HepG2 (cell line): ENCODE measurements around the gene AK8. TPM values are rescaled to one million over a fixed set of nuclear protein-coding genes. Genes with fewer than 3 reads are reported as not detected.

Experiments
- ATAC-seq: fragments of 200-7000 bp; cut with Tn5 transposase; 3 replicates; pipeline ENCODE4 v1.9.1; 2020; ENCODE audit warnings: mild to moderate bottlenecking, moderate library complexity
- BruUV-seq: library from RNA; stranded (reverse); fragments of 400-500 nt; replicated peaks from 2 replicates; lab custom pipeline; 2021; lab: Mats Ljungman, UMichigan
- CTCF ChIA-PET: fragments of 300-600 bp; formaldehyde crosslinking; extraction: SDS; loops from one replicate; lab custom pipeline; 2021; ENCODE audit warnings: low total read pairs, inconsistent platforms, low intra/inter-chr PET ratio; lab: Yijun Ruan, JAX
- POLR2A ChIA-PET: fragments of 350-600 bp; sonication (Branson Sonifier 250); formaldehyde crosslinking; loops from one replicate; lab custom pipeline; 2020; ENCODE audit warnings: antibody characterized with exemption, inconsistent platforms; lab: Yijun Ruan, JAX
- DNase-seq: peaks from one replicate; pipeline ENCODE4 v3.0.0-alpha.2; 2015; ENCODE audit warnings: low spot score
- FAIRE-seq: peaks from 3 replicates; lab custom pipeline; 2011; peaks lifted over from hg19 to GRCh38; lab: Jason Lieb, UNC
- H2AFZ ChIP-seq: one replicate; pipeline ENCODE4 v1.6.1; 2011; ENCODE audit warnings: low read length, inconsistent platforms
- H3K27ac ChIP-seq: fragments of 300-600 bp; 3 replicates; pipeline ENCODE4 v1.8.0; 2011; ENCODE audit warnings: mixed run types, mild to moderate bottlenecking, mixed read lengths, low read length, inconsistent platforms; ENCODE audit not compliant: insufficient read depth; ENCODE audit errors: extremely low read length
- H3K27me3 ChIP-seq, 2 experiments: fragments of 200-600 bp in 1 of 2; 2 replicates in 1 of 2; 3 replicates in 1 of 2; pipeline versions ENCODE4 v1.6.0 to v1.8.0; 2011; ENCODE audit warnings: low read length in 2 of 2, mild to moderate bottlenecking in 2 of 2, moderate library complexity in 2 of 2, inconsistent platforms in 1 of 2; ENCODE audit not compliant: insufficient read depth in 2 of 2, control insufficient read depth in 1 of 2
- H3K36me3 ChIP-seq, 2 experiments: fragments of 200-600 bp in 1 of 2; replicated peaks in 1 of 2; 2 replicates in 1 of 2; 3 replicates in 1 of 2; pipeline versions ENCODE4 v1.5.1 to v1.8.0; 2011; ENCODE audit warnings: low read length in 2 of 2, inconsistent platforms in 1 of 2; ENCODE audit not compliant: insufficient read depth in 2 of 2, control insufficient read depth in 1 of 2
- H3K4me1 ChIP-seq: 2 replicates; pipeline ENCODE4 v1.5.1; 2012; ENCODE audit warnings: low read length, inconsistent platforms; ENCODE audit not compliant: insufficient read depth
- H3K4me2 ChIP-seq: 2 replicates; pipeline ENCODE4 v1.6.0; 2011; ENCODE audit warnings: low read depth, low read length, inconsistent platforms
- H3K4me3 ChIP-seq, 3 experiments: fragments of 200-600 bp in 1 of 3; sonication (generic), shearing (Covaris generic) in 1 of 3; replicated peaks in 1 of 3; 2 replicates each; pipeline ENCODE4 v1.5.1; 2011 to 2016; ENCODE audit warnings: low read length in 3 of 3, inconsistent platforms in 2 of 3, low read depth in 2 of 3, mild to moderate bottlenecking in 2 of 3, control low read depth in 1 of 3, mixed read lengths in 1 of 3; ENCODE audit not compliant: insufficient read depth in 1 of 3
- H3K79me2 ChIP-seq: one replicate; pipeline ENCODE4 v1.6.1; 2011; ENCODE audit warnings: low read length, inconsistent platforms; ENCODE audit not compliant: insufficient read depth
- H3K9ac ChIP-seq: 2 replicates; pipeline ENCODE4 v1.6.0; 2011; ENCODE audit warnings: mild to moderate bottlenecking, low read depth, low read length, inconsistent platforms; ENCODE audit not compliant: insufficient read depth
- H3K9me3 ChIP-seq: 2 replicates; pipeline ENCODE4 v1.5.1; 2012; ENCODE audit warnings: mild to moderate bottlenecking, low read length
- H4K20me1 ChIP-seq: 2 replicates; pipeline ENCODE4 v1.6.0; 2011; ENCODE audit warnings: inconsistent platforms, mild to moderate bottlenecking, low read length, moderate library complexity; ENCODE audit not compliant: insufficient read depth
- GABPA ChIP-seq, 2 experiments: IDR thresholded peaks; 2 replicates each; pipeline ENCODE4 v1.6.1; 2011 to 2016; ENCODE audit warnings: low read depth in 2 of 2, low read length in 1 of 2, missing biosample characterization in 1 of 2, missing genetic modification characterization in 1 of 2
- RFXAP ChIP-seq: sonication (generic); formaldehyde crosslinking; IDR thresholded peaks from 2 replicates; pipeline ENCODE4 v1.4.0; 2020; ENCODE audit warnings: missing genetic modification reagents, borderline replicate concordance
- SALL2 ChIP-seq: sonication (generic); formaldehyde crosslinking; IDR thresholded peaks from 2 replicates; pipeline ENCODE4 v1.8.1; 2023; ENCODE audit warnings: mild to moderate bottlenecking, missing genetic modification reagents, inconsistent platforms
- ZNF280D ChIP-seq: sonication (generic); formaldehyde crosslinking; IDR thresholded peaks from 2 replicates; pipeline ENCODE4 v1.5.1; 2020; ENCODE audit warnings: mild to moderate bottlenecking, missing genetic modification reagents
- ZNF3 ChIP-seq: IDR thresholded peaks from 2 replicates; pipeline ENCODE4 v1.7.0; 2017; ENCODE audit warnings: inconsistent platforms
- ZNF382 ChIP-seq: sonication (generic); formaldehyde crosslinking; IDR thresholded peaks from 2 replicates; pipeline ENCODE4 v1.5.0; 2020; ENCODE audit warnings: missing genetic modification reagents, mild to moderate bottlenecking, borderline replicate concordance
- WGBS: methylation state at CpG from one replicate; pipeline ENCODE4 v1.1.6; 2017; ENCODE audit warnings: low lambda C conversion rate; 5-methylcytosine and 5-hydroxymethylcytosine counted together
- in situ Hi-C: cut with HindIII; loops from 2 replicates; pipeline ENCODE4 v1.10.0; 2017; ENCODE audit warnings: low pct_unique_long_range_greater_than_20kb; ENCODE audit not compliant: extremely low pct_ligation_motif_present
- intact Hi-C: fragments of 100-400 bp; cut with micrococcal nuclease; formaldehyde crosslinking; loops from one replicate; pipeline ENCODE4 v1.10.0; 2022; ENCODE audit not compliant: unreplicated experiment
- polyA plus RNA-seq, 8 experiments: library from polyadenylated mRNA; depleted of rRNA in 3 of 8; stranded (reverse) in 7 of 8; unstranded in 1 of 8; fragments of >200 nt; fragmentation: Illumina TruSeq in 4 of 8; extraction: Trizol in 4 of 8; gene quantifications; 2 replicates each; pipeline versions ENCODE4 v1.2.1 to v1.2.3, GENCODE V29; 2011 to 2016; ENCODE audit warnings: low read depth in 4 of 8, missing spikeins in 1 of 8, mixed read lengths in 1 of 8; ENCODE audit not compliant: insufficient read depth in 1 of 8
- total RNA-seq, 5 experiments: library from RNA; depleted of rRNA; stranded (reverse); fragments of >200 nt; fragmentation: Illumina TruSeq; extraction: Trizol; gene quantifications; 2 replicates each; pipeline ENCODE4 v1.2.3, GENCODE V29; 2016; ENCODE audit warnings: low read depth in 1 of 5
- TF ChIP-seq, protein P1 (sequence below): sonication (generic); formaldehyde crosslinking; IDR thresholded peaks from 2 replicates; pipeline ENCODE4 v1.4.0; 2020; ENCODE audit warnings: missing genetic modification reagents, borderline replicate concordance
- TF ChIP-seq, protein P2 (sequence below): sonication (generic); formaldehyde crosslinking; IDR thresholded peaks from 2 replicates; pipeline ENCODE4 v1.9.0; 2021; ENCODE audit warnings: missing genetic modification reagents, mild to moderate bottlenecking, borderline replicate concordance

Gene AK8
- total and polyA plus RNA-seq, 2 of the 13 experiments (the other 11 are each of a cell fraction or from before 2014, with no cell fraction given): 0.11 TPM; not detected in 1

DNA sequence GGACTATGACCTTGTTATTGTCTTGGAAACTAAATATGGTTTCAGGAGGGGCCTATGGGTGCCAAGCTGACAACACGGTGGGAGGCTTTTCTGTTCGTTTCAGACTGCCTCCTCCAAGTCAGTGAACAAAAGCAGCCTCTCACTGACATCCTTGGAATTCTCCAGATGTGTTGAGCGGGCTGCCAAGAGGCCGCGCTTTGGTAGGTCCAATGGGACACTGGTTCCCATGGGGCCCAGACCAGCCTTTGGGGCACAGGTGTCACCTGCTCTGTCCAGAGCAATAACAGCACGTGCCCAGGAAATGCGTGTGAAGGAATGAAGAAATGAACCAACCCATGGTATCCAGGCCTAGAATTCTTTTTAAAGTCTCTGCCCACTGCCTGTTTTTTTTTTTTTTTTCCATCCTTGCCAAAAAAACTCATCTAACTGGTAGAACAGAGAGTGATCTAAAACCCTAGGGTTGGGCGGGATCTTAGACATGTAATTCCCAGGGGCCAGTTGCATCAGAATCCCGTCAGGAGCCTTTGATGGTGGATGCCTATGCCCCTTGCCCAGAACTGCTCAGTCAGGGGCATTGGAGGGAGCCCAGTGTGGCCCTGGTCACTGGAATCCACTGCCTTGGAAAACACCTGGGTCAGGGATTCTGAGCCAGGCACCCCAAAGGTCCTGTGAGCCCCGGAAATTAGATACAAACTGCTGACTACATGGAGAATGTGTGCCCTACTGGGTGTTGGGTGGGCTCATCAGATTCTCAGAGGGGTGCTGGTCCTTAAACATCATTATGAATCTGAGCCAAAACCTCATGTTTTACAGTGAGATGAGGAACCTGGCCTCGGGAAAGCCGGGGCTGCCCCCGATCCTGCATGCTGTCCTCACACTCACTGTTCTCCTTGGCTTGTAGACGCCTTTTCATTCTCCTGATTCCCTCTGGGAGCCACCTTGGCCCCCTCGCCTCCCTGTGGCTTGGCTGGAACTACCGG lies 147.7 kb downstream of the AK8 start:
- no peaks in the 10 kb centered on the region for H3K4me1 ChIP-seq
- DNase-seq (no peak), ATAC-seq (no peak), FAIRE-seq (no peak)
- BruUV-seq: no TSS peak
- no peak overlapping the region for H3K4me3 ChIP-seq
- ChIA-PET CTCF (no interaction called here), POLR2A (no interaction called here)
- no peak overlapping the region for H3K27ac ChIP-seq
- intact Hi-C loops: no loop called here
- H4K20me1 ChIP-seq: no peaks in the 10 kb centered on the region
- no peaks in the 10 kb centered on the region for H3K9me3 ChIP-seq
- H3K9ac ChIP-seq: no peak overlapping the region
- peaks cover 4 to 41% of the 10 kb centered on the region in 2 experiments for H3K27me3 ChIP-seq
- H3K4me2 ChIP-seq: no peak overlapping the region
- H2AFZ ChIP-seq: no peak overlapping the region
- WGBS: 43% methylated on average over 15 of the region's 16 CpGs
- no peaks in the 10 kb centered on the region for H3K36me3 ChIP-seq
- TF ChIP-seq ZNF382: no peak
- TF ChIP-seq, protein P1, sequence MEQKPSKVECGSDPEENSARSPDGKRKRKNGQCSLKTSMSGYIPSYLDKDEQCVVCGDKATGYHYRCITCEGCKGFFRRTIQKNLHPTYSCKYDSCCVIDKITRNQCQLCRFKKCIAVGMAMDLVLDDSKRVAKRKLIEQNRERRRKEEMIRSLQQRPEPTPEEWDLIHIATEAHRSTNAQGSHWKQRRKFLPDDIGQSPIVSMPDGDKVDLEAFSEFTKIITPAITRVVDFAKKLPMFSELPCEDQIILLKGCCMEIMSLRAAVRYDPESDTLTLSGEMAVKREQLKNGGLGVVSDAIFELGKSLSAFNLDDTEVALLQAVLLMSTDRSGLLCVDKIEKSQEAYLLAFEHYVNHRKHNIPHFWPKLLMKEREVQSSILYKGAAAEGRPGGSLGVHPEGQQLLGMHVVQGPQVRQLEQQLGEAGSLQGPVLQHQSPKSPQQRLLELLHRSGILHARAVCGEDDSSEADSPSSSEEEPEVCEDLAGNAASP (CRISPR knock-in tag): no peak
- no peaks in the 10 kb centered on the region for H3K79me2 ChIP-seq
- in situ Hi-C loops: no loop called here

GRCh38 chr9:132729235-132729890 lies 148.7 kb downstream of the AK8 start:
- H3K79me2 ChIP-seq: no peaks in the 10 kb centered on the region
- in situ Hi-C loops (no loop called here), intact Hi-C loops (no loop called here)
- no peak overlapping the region for H3K4me2 ChIP-seq
- ATAC-seq: no peak
- 33% methylated on average over 5 of the region's 5 CpGs for whole genome bisulfite sequencing
- H3K9ac ChIP-seq: no peak overlapping the region
- no peak overlapping the region for H3K4me3 ChIP-seq
- no TSS peak for BruUV-seq
- H3K36me3 ChIP-seq: no peaks in the 10 kb centered on the region
- no peak overlapping the region for H3K27ac ChIP-seq
- FAIRE-seq: no peak
- POLR2A ChIA-PET: no interaction called here
- CTCF ChIA-PET: no interaction called here
- DNase-seq: no peak
- H3K4me1 ChIP-seq: no peaks in the 10 kb centered on the region
- peaks cover 4 to 41% of the 10 kb centered on the region in 2 experiments for H3K27me3 ChIP-seq
- H2AFZ ChIP-seq: no peak overlapping the region
- no peaks in the 10 kb centered on the region for H4K20me1 ChIP-seq
- H3K9me3 ChIP-seq: no peaks in the 10 kb centered on the region
- no peak for TF ChIP-seq SALL2
- no peak for TF ChIP-seq RFXAP
- no peak for TF ChIP-seq ZNF3 (CRISPR knock-in tag)
- no peak for TF ChIP-seq GABPA (IDR thresholded peaks at IDR 0.05; ENCODE audit: low read depth, low read length)
- no peak for TF ChIP-seq GABPA (CRISPR knock-in tag; IDR thresholded peaks at IDR 0.05; ENCODE audit: low read depth)
- no peak for TF ChIP-seq ZNF280D (CRISPR knock-in tag)
- TF ChIP-seq, protein P2, sequence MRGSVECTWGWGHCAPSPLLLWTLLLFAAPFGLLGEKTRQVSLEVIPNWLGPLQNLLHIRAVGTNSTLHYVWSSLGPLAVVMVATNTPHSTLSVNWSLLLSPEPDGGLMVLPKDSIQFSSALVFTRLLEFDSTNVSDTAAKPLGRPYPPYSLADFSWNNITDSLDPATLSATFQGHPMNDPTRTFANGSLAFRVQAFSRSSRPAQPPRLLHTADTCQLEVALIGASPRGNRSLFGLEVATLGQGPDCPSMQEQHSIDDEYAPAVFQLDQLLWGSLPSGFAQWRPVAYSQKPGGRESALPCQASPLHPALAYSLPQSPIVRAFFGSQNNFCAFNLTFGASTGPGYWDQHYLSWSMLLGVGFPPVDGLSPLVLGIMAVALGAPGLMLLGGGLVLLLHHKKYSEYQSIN (CRISPR knock-in tag): no peak
